Progenitor cell of endocrine pancreas (in vitro differentiated cells): ENCODE results near the gene ATP5F1C. TPM values are rescaled to one million over a fixed set of nuclear protein-coding genes. Genes with fewer than 3 reads are reported as not detected.

Experiments
- DNase-seq: peaks from one replicate; pipeline ENCODE4 v3.0.0; 2021; ENCODE audit warnings: low spot score; ENCODE audit not compliant: unreplicated experiment
- H3K27ac Mint-ChIP-seq: 2 replicates; pipeline ENCODE4 v1.8.0; 2021; ENCODE audit warnings: mild to moderate bottlenecking, moderate library complexity, mixed read lengths
- H3K27me3 Mint-ChIP-seq: 2 replicates; pipeline ENCODE4 v1.8.0; 2021; ENCODE audit warnings: mixed read lengths
- H3K36me3 Mint-ChIP-seq: 2 replicates; pipeline ENCODE4 v1.8.0; 2022; ENCODE audit warnings: mixed read lengths; ENCODE audit not compliant: insufficient read depth
- H3K4me1 Mint-ChIP-seq: 2 replicates; pipeline ENCODE4 v1.8.0; 2021; ENCODE audit warnings: low read depth, mixed read lengths
- H3K4me3 Mint-ChIP-seq: 2 replicates; pipeline ENCODE4 v1.8.0; 2021; ENCODE audit warnings: low read depth, mild to moderate bottlenecking, moderate library complexity, mixed read lengths
- H3K9me3 Mint-ChIP-seq: 2 replicates; pipeline ENCODE4 v1.8.0; 2021; ENCODE audit warnings: low read depth, mixed read lengths
- CTCF ChIP-seq: fragments of 200-600 bp; sonication (generic); IDR thresholded peaks from one replicate; pipeline ENCODE4 v1.5.0; 2021; ENCODE audit warnings: antibody characterized with exemption, mild to moderate bottlenecking; ENCODE audit not compliant: unreplicated experiment
- total RNA-seq: library from RNA; stranded (reverse); gene quantifications from 2 replicates; pipeline ENCODE4 v1.2.1, GENCODE V29; 2021

The ATP5F1C gene
- total RNA-seq, 1 donor from 2014 or later: 221 TPM

- Mint-ChIP-seq H3K27ac (no peak overlapping the region), H3K4me3 (no peak overlapping the region), H3K36me3 (no peaks in the 10 kb centered on the region), H3K9me3 (no peaks in the 10 kb centered on the region), H3K4me1 (peaks cover 1% of the 10 kb centered on the region), H3K27me3 (no peaks in the 10 kb centered on the region)
- no peak for DNase-seq
- TF ChIP-seq CTCF: no peak
Observed at GRCh38 chr10:7846591-7846990, 58.6 kb downstream of the ATP5F1C start.

GRCh38 chr10:7853226-7853842, 65.4 kb downstream of the ATP5F1C start:
- Mint-ChIP-seq H3K27ac (no peak overlapping the region), H3K4me3 (no peak overlapping the region), H3K4me1 (peaks cover 42% of the 10 kb centered on the region), H3K27me3 (no peaks in the 10 kb centered on the region), H3K9me3 (peaks cover 6% of the 10 kb centered on the region), H3K36me3 (peaks cover 1% of the 10 kb centered on the region)
- no peak for TF ChIP-seq CTCF
- DNase-seq: no peak

GRCh38 chr10:7853890-7854289, 65.9 kb downstream of the ATP5F1C start:
- H3K4me1 Mint-ChIP-seq: peaks cover 43% of the 10 kb centered on the region
- no peak for DNase-seq
- no peak overlapping the region for H3K27ac Mint-ChIP-seq
- no peak for TF ChIP-seq CTCF
- H3K27me3 Mint-ChIP-seq: no peaks in the 10 kb centered on the region
- no peak overlapping the region for H3K4me3 Mint-ChIP-seq
- peaks cover 1% of the 10 kb centered on the region for H3K36me3 Mint-ChIP-seq
- peaks cover 6% of the 10 kb centered on the region for H3K9me3 Mint-ChIP-seq

- H3K4me1 Mint-ChIP-seq: peaks cover 43% of the 10 kb centered on the region
Observed at GRCh38 chr10:7855205-7855604, 67.2 kb downstream of the ATP5F1C start.

GRCh38 chr10:7856678-7857077, 68.7 kb downstream of the ATP5F1C start:
- H3K4me3 Mint-ChIP-seq: no peak overlapping the region
- peaks cover 14% of the 10 kb centered on the region for H3K9me3 Mint-ChIP-seq
- H3K27ac Mint-ChIP-seq: no peak overlapping the region
- no peak for TF ChIP-seq CTCF
- H3K36me3 Mint-ChIP-seq: peaks cover 9% of the 10 kb centered on the region
- no peak for DNase-seq
- H3K27me3 Mint-ChIP-seq: no peaks in the 10 kb centered on the region
- H3K4me1 Mint-ChIP-seq: peaks cover 42% of the 10 kb centered on the region

More at GRCh38 chr10:7855205-7855604, 67.2 kb downstream of the ATP5F1C start:
- no peak for DNase-seq
- peaks cover 6% of the 10 kb centered on the region for H3K36me3 Mint-ChIP-seq
- H3K27ac Mint-ChIP-seq: no peak overlapping the region
- H3K27me3 Mint-ChIP-seq: no peaks in the 10 kb centered on the region
- H3K4me3 Mint-ChIP-seq: no peak overlapping the region
- no peak for TF ChIP-seq CTCF
- H3K9me3 Mint-ChIP-seq: peaks cover 11% of the 10 kb centered on the region
